Adipocyte (in vitro differentiated cells): ENCODE results near the gene TRPC4AP.
A peak's percentile ranks its signal among the peaks of the same experiment; 100 is the strongest.
"Not testable (repeated sequence)": the region's sequence is repeated elsewhere in the genome, so short reads cannot be mapped to it uniquely, and the experiment has no call there.

Experiments used
- DNase-seq: peaks from one replicate; pipeline ENCODE4 v3.0.0-alpha.2; 2015; ENCODE audit warnings: low read depth
- H3K27me3 ChIP-seq: replicated peaks from 2 replicates; pipeline ENCODE4 v1.7.0; 2013; ENCODE audit warnings: mild to moderate bottlenecking, low read length, moderate library complexity; ENCODE audit not compliant: control insufficient read depth, insufficient read depth
- H3K36me3 ChIP-seq: 2 replicates; pipeline ENCODE4 v1.7.0; 2013; ENCODE audit warnings: low read length, mild to moderate bottlenecking, moderate library complexity; ENCODE audit not compliant: control insufficient read depth, insufficient read depth, severe bottlenecking
- H3K4me1 ChIP-seq: 2 replicates; pipeline ENCODE4 v1.7.0; 2013; ENCODE audit warnings: mild to moderate bottlenecking, low read length, moderate library complexity; ENCODE audit not compliant: control insufficient read depth, insufficient read depth
- H3K4me3 ChIP-seq: 2 replicates; pipeline ENCODE4 v1.7.0; 2013; ENCODE audit warnings: mild to moderate bottlenecking, low read length, moderate library complexity
- H3K9ac ChIP-seq: 2 replicates; pipeline ENCODE4 v1.7.0; 2013; ENCODE audit warnings: mild to moderate bottlenecking, low read length, moderate library complexity
- H3K9me3 ChIP-seq: 2 replicates; pipeline ENCODE4 v1.7.0; 2013; ENCODE audit warnings: mild to moderate bottlenecking, low read length, moderate library complexity; ENCODE audit not compliant: control insufficient read depth

TRPC4AP gene

DNA sequence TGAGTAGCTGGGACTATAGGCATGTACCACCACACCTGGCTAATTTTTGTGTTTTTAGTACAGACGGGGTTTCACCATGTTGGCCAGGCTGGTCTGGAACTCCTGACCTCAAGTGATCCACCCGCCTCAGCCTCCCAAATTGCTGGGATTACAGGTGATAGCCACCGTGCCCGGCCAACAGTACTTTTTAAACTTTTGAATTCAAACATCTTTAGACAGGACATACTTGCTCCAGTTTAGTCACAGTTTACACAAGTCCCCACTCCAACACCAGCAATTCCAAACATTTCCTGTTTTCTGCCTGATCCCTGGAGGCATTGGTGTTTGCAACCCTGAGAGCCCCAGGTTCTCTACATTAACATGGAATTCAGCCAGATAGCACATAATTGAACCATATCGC is 40.0 kb downstream of the TRPC4AP start:
- peak; percentile 62 for DNase-seq
- H3K4me3 ChIP-seq, H3K9ac ChIP-seq, H3K27me3 ChIP-seq, H3K9me3 ChIP-seq: not testable (repeated sequence)
- Histone ChIP-seq H3K36me3 (peaks cover 55% of the 10 kb centered on the region), H3K4me1 (peaks cover 27% of the 10 kb centered on the region)

DNA sequence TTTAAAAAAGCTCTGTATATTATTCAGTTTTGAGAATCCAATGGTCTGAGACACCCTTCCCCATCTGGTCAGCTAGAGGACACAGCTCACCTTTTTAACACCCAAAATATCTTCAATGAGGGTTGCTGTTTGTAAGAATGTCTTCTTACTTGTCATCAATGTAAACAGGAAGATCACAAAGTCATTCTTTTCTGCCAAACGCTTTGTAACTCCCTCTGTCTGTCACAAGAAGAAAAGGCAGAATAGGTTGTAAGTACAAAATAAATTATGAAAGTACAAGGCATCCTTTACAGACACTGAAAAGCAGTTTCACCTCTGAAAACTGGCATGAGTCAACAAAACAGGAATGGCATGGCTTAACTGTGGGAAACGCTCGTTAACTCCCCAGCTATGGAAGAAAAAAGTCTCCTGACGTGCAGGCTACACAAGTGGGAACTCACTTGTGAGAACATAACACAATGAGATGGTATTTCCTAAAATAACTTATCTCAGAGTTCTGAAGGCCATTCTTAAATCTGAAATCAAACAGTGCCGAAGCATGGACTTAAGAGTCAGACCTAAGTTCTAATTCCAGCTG is 42.7 kb downstream of the TRPC4AP start:
- H3K4me3 ChIP-seq = no peak overlapping the region
- no peak overlapping the region for H3K9ac ChIP-seq
- H3K9me3 ChIP-seq = no peaks in the 10 kb centered on the region
- H3K4me1 ChIP-seq = peaks cover 11% of the 10 kb centered on the region
- DNase-seq = peak; percentile 44
- peaks cover 80% of the 10 kb centered on the region for H3K36me3 ChIP-seq
- H3K27me3 ChIP-seq = no peaks in the 10 kb centered on the region

DNA sequence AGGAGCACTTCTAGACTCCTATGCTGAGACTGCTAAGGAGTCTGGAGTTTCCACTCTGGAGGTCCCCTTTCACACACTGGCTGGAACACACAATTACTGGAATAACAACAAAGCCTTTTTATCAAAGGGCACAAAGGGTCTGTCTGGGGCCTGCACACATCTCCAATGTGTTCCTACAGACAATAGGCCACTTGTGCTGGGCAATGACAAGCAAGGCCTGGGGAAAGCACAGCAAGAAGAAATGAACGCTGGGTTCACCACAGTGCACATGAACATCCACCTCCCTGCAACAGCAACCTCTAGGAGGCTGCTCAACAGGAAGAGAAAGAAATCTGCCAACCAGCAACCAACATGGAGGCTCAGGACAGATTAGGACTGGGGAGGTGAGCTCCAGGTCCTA is 43.9 kb downstream of the TRPC4AP start:
- no peak for DNase-seq
- Histone ChIP-seq H3K36me3 (peaks cover 80% of the 10 kb centered on the region), H3K4me1 (peaks cover under 1% of the 10 kb centered on the region), H3K27me3 (no peaks in the 10 kb centered on the region), H3K4me3 (no peak overlapping the region), H3K9me3 (no peaks in the 10 kb centered on the region), H3K9ac (no peak overlapping the region)

DNA sequence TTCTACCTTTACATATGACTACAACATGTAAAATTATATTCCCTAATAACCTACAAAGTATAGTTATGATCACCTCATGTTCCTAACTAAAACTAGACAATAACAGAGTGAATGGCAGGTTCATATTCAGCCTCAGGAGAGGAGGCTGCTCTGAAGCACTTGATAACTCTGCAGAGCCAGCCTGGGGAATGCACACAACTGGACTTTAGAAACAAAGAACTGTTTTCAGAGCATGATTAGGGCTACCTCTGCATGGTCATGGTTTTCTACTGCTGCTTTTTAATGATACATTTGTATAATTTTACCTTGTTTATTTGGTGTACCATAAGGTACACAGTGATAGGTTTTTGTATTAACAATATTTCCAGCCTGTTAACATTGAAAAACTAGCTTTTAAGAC is 50.3 kb downstream of the TRPC4AP start:
- no peak for DNase-seq
- Histone ChIP-seq H3K4me1 (no peaks in the 10 kb centered on the region), H3K36me3 (peaks cover 89% of the 10 kb centered on the region), H3K4me3 (no peak overlapping the region), H3K9me3 (no peaks in the 10 kb centered on the region), H3K9ac (no peak overlapping the region), H3K27me3 (no peaks in the 10 kb centered on the region)

DNA sequence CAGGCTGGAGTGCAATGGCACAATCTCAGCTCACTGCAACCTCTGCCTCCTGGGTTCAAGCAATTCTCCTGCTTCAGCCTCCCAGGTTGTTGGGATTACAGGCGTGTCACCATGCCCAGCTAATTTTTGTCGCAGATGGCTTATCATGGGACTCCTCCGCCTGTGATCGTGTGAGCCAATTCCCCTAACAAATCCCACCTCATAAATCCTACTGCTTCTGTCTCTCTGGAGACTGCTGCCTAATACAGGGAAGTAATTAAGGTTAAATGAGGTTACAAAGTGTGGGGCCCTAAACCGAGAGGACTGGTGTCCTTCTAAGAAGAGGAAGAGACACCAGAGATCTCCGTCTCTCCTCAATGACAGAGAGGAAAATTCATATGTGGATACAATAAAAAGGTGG is 52.0 kb downstream of the TRPC4AP start:
- DNase-seq = no peak
- H3K36me3 ChIP-seq = peaks cover 86% of the 10 kb centered on the region

DNA sequence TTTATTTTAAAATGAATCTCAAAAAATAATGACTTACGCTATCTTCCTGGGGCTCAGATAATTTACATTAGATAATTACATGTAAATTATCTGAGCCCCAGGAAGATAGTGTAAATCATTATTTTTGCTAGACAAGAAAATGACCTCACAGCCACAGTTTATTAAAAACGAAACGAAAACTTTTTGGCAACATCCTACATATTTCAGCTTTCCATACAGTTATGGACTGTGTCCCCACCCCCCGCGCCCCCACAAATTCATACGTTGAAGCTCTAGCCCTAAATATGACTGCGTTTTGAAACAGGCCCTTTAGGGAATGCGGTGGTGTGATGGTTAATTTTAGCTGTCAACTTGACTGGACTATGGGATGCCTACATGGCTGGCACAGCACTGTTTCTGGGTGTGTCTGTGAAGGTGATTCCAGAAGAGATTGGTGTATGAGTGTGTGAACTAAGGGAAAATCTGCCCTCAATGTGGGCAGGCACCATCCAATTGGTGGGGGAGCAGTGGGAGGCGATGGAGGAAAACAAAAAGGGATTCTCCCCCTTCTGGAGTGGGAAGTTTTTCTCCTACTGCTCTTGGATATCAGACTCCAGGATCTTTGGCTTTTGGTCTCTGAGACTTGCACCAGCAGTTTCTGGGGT is 52.6 kb downstream of the TRPC4AP start:
- no peaks in the 10 kb centered on the region for H3K27me3 ChIP-seq
- H3K36me3 ChIP-seq = peaks cover 88% of the 10 kb centered on the region
- no peaks in the 10 kb centered on the region for H3K4me1 ChIP-seq
- no peak overlapping the region for H3K4me3 ChIP-seq
- no peak overlapping the region for H3K9ac ChIP-seq
- H3K9me3 ChIP-seq = no peaks in the 10 kb centered on the region
- DNase-seq = no peak

More for the DNA sequence above, 52.0 kb downstream of the TRPC4AP start:
- H3K27me3 ChIP-seq = no peaks in the 10 kb centered on the region
- no peak overlapping the region for H3K4me3 ChIP-seq
- H3K9me3 ChIP-seq = no peaks in the 10 kb centered on the region
- H3K4me1 ChIP-seq = no peaks in the 10 kb centered on the region
- H3K9ac ChIP-seq = no peak overlapping the region

DNA sequence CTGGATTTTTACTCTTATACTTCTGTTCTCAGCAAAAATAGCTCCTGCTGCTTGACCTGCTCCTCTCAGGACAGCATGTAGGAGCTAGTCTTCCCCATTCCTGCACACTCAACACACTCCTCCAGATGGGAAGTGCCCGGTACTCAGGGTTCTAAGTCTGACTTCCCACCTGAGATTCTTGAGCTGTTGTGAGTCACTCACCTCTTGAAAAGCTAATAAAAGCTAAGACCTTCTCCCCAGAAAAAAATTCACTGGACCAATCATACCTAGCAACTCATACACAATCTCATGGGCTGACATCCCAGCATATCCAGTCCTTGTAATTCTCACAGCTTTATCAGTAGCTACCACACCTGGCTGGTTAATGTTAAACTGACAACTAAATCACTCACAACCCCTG is 53.5 kb downstream of the TRPC4AP start:
- Histone ChIP-seq H3K36me3 (peaks cover 88% of the 10 kb centered on the region), H3K4me1 (no peaks in the 10 kb centered on the region), H3K9ac (no peak overlapping the region)

DNA sequence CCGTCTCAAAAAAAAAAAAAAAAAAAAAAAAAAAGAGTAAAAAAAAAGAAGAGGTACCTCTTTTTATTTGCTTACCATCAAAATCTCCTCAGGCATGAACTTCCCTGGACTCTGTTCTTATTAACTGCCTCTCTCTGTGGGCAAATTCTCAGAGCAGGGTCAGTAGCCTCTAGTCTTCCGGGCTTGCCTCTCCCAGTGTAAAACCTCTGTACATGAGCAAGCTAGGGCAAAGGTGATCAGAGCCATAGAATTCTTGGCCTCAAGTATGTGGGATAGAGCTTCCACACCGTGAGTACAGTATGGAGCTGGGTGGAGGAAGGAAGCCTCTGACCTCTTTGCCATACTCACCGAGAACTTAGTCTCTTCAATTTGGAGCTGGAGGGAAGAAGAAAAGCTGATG is 58.5 kb downstream of the TRPC4AP start:
- no peaks in the 10 kb centered on the region for H3K27me3 ChIP-seq
- no peaks in the 10 kb centered on the region for H3K9me3 ChIP-seq
- H3K4me3 ChIP-seq = no peak overlapping the region
- H3K36me3 ChIP-seq = peaks cover 79% of the 10 kb centered on the region
- no peaks in the 10 kb centered on the region for H3K4me1 ChIP-seq
- DNase-seq = no peak
- H3K9ac ChIP-seq = no peak overlapping the region

More for the DNA sequence above, 53.5 kb downstream of the TRPC4AP start:
- DNase-seq = no peak
- Histone ChIP-seq H3K27me3 (no peaks in the 10 kb centered on the region), H3K9me3 (no peaks in the 10 kb centered on the region), H3K4me3 (no peak overlapping the region)

DNA sequence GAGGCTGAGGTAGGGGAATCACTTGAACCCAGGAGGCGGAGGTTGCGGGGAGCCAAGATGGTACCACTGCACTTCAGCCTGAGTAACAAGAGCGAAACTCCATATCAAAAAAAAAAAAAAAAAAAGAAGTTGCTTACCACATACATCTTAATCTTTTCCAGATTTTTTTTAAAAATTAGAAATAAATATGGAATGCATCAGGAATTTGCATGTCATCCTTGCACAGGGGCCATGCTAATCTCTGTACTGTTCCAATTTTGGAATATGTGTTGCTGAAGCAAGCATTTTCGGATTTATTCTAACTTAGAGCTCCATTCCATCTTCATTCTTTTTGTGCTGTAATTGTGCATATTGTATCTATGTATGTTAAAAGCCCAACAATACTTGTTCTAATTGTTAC is 62.5 kb downstream of the TRPC4AP start:
- Histone ChIP-seq H3K4me3 (no peak overlapping the region), H3K9me3 (no peaks in the 10 kb centered on the region), H3K9ac (no peak overlapping the region), H3K36me3 (peaks cover 81% of the 10 kb centered on the region), H3K4me1 (no peaks in the 10 kb centered on the region), H3K27me3 (no peaks in the 10 kb centered on the region)
- no peak for DNase-seq

DNA sequence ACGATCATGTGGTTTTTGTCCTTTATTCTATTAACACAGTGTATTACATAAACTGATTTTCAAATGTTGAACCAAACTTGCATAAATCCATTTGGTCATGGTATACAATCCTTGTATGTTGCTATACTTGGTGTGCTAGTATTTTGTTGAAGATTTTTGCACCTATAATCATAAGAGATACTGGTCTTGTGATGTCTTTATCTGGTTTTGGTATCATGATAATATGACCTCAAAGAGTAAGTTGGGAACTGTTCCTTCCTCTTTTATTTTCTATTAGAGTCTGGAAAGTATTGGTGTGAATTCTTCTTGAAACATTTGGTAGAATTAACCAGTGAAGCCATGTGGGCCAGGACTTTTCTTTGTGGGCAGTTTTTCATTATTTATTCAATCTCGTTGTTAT is 65.3 kb downstream of the TRPC4AP start:
- no peak overlapping the region for H3K9ac ChIP-seq
- no peak for DNase-seq
- no peak overlapping the region for H3K4me3 ChIP-seq
- H3K27me3 ChIP-seq = no peaks in the 10 kb centered on the region
- no peaks in the 10 kb centered on the region for H3K9me3 ChIP-seq
- peaks cover 79% of the 10 kb centered on the region for H3K36me3 ChIP-seq
- no peaks in the 10 kb centered on the region for H3K4me1 ChIP-seq

DNA sequence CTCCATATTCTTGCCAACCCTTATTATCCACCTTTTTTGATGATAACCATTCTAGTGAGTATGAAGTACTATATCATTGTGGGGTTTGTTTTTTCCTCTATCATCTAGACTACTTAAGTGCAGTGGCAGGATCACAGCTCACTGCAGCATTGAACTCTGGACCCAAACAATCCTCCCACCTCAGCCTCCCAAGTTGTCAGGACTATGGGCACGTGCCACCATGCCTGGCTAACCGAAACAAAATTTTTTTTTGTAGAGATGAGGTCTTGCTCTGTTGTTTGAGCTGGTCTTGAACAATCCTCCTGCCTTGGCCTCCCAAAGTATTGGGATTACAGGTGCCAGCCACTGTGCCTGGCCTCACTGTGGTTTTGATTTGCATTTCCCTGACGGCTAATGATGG is 67.5 kb downstream of the TRPC4AP start:
- no peak for DNase-seq
- Histone ChIP-seq H3K36me3 (peaks cover 76% of the 10 kb centered on the region), H3K4me1 (peaks cover 9% of the 10 kb centered on the region), H3K9ac (no peak overlapping the region), H3K27me3 (no peaks in the 10 kb centered on the region), H3K4me3 (no peak overlapping the region), H3K9me3 (no peaks in the 10 kb centered on the region)

DNA sequence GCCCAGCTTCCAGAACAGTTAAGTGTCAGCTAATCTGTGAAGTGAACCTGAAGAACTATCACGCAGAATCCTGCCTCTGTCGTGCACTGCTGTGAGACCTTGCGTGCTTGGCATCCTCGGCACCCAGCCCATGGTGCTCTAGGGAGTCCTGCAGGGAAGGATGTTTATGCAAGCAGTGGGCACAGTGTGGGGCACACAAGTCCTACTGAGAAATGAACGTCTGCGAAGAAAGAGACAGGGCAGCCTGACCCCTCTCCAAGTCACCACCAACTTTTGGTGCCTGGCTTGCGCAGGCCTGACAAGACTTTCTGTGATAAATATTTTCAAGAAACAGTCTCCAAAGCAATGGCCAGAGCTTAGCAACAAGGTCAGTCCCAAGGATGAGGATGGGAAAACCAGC is 69.0 kb downstream of the TRPC4AP start:
- H3K36me3 ChIP-seq = peaks cover 74% of the 10 kb centered on the region
- no peaks in the 10 kb centered on the region for H3K27me3 ChIP-seq
- no peak for DNase-seq
- H3K4me1 ChIP-seq = peaks cover 24% of the 10 kb centered on the region
- H3K9ac ChIP-seq = no peak overlapping the region
- no peak overlapping the region for H3K4me3 ChIP-seq
- no peaks in the 10 kb centered on the region for H3K9me3 ChIP-seq
